ENCODE data around the gene ARF6.
A peak's percentile ranks its signal among the peaks of the same experiment; 100 is the strongest.
"Not testable (repeated sequence)": the region's sequence is repeated elsewhere in the genome, so short reads cannot be mapped to it uniquely, and the experiment has no call there.

Gene ARF6

GRCh38 chr14:49892636-49893308, at the start of gene ARF6:
TSS of gene ARF6 (plus strand) at chr14:49893082. CDS start at chr14:49893737, 655 bp downstream.
- peak; percentile 96 to 97 for DNase-seq (ENCODE audit: low read depth in 2 of 2)

- DNase-seq (ENCODE audit: low read depth in 2 of 2): no peak
Measured at GRCh38 chr14:49849213-49849847, 43.6 kb upstream of the ARF6 start.

DNA sequence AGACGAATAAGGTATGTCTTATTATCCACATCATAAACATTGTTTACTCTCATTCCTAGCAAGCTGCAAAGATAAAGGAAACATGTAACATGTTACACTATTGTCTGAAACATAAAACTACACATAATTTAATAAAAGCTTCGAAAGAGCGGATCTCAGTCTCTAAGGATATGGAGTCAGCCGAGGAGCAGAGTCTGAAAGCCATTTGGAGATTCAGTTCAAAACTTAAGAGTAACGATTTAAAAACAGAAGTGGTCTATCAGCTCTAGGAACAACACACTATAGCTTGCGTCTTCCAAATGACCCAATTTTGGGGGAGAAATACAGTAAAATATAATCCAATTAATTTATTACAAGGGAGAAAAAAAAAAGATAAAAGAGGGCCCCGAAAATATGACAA, 41.1 kb upstream of the ARF6 start:
- DNase-seq (ENCODE audit: low read depth in 2 of 2): no peak

- DNase-seq (ENCODE audit: low read depth in 2 of 2): peak; percentile 63 to 84
Measured at GRCh38 chr14:49852301-49853157, 40.4 kb upstream of the ARF6 start, which contains the start of gene NEMF. TSS of gene NEMF (minus strand) at chr14:49852788. CDS start at chr14:49852753, 35 bp downstream.

- DNase-seq (ENCODE audit: low read depth in 2 of 2): no peak
Measured at GRCh38 chr14:49853158-49853477, 39.8 kb upstream of the ARF6 start.

DNA sequence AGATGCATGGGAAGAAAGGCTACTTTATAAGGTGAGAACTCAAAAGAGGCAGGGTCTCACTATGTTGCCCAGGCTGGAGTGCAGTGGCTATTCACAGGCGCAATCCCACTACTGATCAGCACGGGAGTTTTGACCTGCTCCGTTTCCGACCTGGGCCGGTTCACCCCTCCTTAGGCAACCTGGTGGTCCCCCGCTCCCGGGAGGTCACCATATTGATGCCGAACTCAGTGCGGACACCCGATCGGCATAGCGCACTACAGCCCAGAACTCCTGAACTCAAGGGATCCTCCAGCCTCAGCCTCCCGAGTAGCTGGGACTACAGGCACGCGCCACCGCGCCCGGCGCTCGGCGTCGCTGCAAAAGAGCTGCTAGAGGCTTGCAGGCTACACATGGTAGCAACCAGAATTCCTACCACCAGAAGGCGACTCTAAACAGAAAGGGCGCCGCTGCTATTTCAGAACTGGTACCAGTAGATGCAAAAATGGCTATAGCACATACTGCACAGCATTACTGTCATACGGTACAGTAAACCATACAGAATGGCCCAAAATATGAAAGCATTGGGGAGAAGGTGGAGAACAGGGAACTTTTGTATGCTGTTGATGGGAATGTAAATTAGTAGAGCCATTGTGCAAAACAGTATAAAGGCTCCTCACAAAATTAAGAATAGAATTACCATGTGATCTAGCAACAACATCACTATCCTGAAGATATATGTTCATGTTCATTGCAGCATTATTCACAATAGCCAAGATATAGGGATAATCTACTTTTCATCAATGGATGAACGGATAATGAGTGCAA, 39.1 kb upstream of the ARF6 start:
- peak; percentile 47 to 49 for DNase-seq (ENCODE audit: low read depth in 2 of 2)

DNA sequence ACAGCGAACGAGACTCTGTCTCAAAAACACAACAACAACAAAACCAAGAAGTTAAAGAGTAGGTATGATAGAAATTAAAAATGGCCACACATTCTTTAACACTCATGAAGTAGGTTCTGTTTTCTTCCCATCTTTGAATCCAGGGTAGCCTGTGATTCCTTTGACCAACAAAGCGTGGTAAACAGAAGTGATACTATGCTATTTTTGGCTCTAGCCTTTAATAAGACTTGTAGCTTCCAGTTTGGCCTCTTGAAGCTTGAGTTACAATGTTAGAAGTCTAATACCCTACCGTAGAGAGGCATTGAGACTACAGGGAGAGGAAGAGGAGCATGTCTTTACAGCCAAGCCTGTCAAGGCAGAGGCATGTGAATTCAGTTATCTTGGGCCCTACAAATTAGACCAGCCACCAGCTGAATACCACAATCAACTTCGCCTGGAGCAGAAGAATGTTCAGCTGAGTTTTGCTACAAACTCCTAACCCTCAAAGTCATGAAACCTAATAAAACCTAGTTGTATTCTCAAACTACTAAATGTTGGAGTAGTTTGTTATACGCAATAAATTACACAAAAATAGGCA, 35.4 kb upstream of the ARF6 start:
- DNase-seq (ENCODE audit: low read depth in 2 of 2): no peak

DNA sequence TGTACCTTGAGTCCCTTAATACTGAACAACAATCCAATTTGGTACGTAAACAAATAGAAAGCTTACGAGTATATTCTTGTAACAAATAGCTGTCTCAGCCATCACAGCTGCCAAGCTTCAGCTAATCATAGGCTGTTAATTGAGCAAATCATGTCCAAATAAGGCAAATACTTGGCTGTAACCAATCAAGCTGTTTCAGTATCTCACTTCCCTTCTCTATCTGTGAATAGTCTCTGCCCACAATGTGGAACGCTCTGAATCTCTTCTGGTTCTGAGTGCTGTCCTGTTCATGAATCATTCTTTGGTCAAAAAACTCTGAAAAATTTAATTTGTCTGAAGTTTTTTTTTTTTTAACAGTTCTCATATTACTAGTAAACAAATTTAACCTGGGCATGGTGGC, 34.5 kb upstream of the ARF6 start:
- no peak for DNase-seq (ENCODE audit: low read depth in 2 of 2)

DNA sequence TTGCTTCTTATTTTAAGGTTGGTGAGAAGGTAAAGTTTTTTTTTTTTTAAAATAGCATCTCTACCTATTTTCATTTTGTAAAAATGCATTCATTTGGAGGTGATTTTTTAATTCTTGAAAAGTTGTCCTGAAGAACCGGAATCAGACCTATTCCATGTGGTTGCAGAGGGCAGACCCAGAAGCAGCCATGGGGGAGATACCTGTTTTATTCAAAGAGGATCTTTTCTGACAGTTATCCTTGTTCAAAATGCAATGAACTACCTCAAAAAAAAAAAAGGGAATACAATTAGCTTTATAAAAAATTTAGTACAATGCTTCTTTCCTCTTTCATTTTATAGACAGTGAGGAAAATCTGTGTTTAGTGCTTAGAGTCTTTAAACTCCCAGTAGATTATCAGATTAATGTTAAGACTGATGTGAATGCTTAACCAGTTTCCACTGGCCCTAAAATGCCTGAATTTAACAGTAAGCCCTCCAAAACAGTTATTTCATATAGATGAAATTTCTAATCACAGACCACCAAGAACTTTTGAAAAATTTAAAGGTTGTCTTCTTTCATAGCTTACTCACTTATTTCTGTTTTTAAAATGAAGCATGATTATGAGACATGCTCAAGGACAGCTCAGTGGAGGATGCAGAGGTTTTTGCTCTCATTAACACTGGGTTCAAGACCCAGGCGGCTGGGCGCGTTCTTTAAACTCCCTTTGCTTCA, 31.7 kb upstream of the ARF6 start:
- no peak for DNase-seq (ENCODE audit: low read depth in 2 of 2)

GRCh38 chr14:49861699-49862088, 31.2 kb upstream of the ARF6 start:
- DNase-seq (ENCODE audit: low read depth in 2 of 2): peak in 1 of 2 donors; percentile 38

DNA sequence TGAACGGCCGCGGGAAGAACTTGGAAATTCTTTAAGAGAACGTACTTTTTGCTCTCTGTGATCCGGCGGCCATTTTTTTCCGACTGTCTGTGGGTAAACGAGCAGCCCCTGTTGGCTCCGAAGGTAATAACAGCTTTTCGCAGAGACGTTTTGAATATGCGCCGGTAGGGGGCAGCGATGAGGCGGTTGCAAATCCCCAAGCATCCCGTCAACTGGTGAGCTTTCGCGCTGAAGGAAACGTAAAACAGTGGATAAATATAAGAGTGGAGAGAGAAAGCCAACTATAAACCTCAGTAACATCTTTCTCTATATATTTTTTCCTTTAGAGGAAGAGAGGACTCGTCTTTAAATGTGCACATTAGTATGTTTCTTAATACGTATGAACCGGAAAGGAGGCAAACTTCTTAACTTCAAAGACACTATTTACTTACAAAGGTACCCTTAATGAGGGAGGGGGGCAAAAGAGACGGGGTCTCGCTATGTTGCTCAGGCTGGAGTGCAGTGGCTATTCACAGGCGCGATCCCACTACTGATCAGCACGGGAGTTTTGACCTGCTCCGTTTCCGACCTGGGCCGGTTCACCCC, 30.7 kb upstream of the ARF6 start:
- peak; percentile 71 to 78 for DNase-seq (ENCODE audit: low read depth in 2 of 2)

- DNase-seq (ENCODE audit: low read depth in 2 of 2): no peak
Measured at GRCh38 chr14:49863487-49864281, 29.2 kb upstream of the ARF6 start.

GRCh38 chr14:49865431-49865859, 27.4 kb upstream of the ARF6 start:
- peak; percentile 68 to 76 for DNase-seq (ENCODE audit: low read depth in 2 of 2)

- peak; percentile 97 to 98 for DNase-seq (ENCODE audit: low read depth in 2 of 2)
Measured at GRCh38 chr14:49867831-49868719, 24.8 kb upstream of the ARF6 start.

DNA sequence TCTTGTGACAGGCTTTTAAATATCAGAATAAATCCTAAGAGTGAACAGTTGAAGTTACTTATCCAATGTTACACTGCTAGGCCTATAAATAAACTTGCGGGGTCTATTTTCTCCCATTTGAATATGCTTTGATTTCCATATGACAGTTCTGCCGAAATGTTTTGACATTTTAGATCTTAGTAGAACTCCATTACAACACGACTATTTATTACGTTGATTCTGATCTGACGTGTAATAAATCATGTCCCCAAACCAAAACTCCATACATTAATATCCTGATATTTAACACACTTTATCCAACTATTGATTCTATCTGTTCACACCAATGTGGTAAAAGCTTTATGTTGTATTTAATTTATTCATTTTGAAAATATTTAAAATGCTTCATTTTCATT, 24.2 kb upstream of the ARF6 start:
- no peak for DNase-seq (ENCODE audit: low read depth in 2 of 2)

DNA sequence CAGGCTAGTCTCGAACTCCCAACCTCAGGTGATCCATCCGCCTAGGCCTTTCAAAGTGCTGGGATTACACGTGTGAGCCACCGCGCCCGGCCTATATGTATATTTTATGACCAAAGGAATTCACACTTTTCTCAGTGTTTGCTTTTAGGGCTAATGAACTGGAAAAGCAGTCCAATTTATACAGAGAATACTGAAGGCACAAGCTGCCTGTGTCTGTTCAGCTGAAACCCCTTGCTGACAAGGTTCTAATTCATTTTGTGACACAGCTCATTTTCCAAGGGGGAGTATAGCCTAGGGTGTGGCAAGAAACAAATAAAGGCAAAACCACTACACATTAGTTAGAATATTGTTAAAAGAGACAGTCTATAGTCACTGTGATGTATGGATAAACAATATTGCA, 22.0 kb upstream of the ARF6 start:
- DNase-seq (ENCODE audit: low read depth in 2 of 2): no peak

- not testable (repeated sequence) for DNase-seq (ENCODE audit: low read depth in 2 of 2)
Measured at GRCh38 chr14:49873548-49873947, 19.3 kb upstream of the ARF6 start.

DNA sequence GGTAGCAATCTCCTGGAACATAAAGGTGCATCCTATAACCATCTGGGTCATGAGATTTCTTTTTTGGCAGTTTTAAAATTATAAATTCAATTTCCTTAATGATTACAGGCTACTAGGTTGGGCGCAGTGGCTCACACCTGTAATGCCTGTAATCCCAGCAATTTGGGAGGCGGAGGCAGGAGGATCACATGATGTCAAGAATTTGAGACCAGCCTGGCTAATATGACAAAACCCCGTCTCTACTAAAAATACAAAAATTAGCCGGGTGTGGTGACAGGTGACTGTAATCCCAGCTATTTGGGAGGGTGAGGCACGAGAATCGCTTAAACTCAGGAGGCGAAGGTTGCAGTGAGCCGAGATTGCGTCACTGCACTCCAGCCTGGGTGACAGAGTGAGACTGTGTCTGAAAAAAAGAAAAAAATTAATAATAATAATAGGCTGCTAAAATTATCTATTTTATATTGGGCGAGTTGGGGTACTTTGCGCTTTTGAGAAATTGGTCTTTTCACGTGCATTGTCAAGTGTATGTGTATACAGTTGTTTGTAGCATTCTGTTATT, 17.2 kb upstream of the ARF6 start:
- DNase-seq (ENCODE audit: low read depth in 2 of 2): no peak
